HepG2 (cell line): ENCODE results near the gene GNB3. TPM values are rescaled to one million over a fixed set of nuclear protein-coding genes. Genes with fewer than 3 reads are reported as not detected.
A peak's percentile ranks its signal among the peaks of the same experiment; 100 is the strongest.

Source experiments
- ARNT ChIP-seq: fragments of 450-650 bp; IDR thresholded peaks from 2 replicates; pipeline ENCODE4 v1.6.1; 2017
- ATF3 ChIP-seq: sonication (generic); formaldehyde crosslinking; IDR thresholded peaks from 2 replicates; pipeline ENCODE4 v1.4.0; 2020; ENCODE audit warnings: missing genetic modification reagents
- BCL6 ChIP-seq: IDR thresholded peaks from 2 replicates; pipeline ENCODE4 v1.6.1; 2016; ENCODE audit warnings: missing genetic modification reagents, missing compliant biosample characterization
- CREB1 ChIP-seq, 2 experiments: fragments of 450-650 bp in 1 of 2; IDR thresholded peaks; 2 replicates each; pipeline ENCODE4 v1.6.1; 2016 to 2017; ENCODE audit warnings: control low read depth in 1 of 2, mild to moderate bottlenecking in 1 of 2, missing compliant biosample characterization in 1 of 2, missing genetic modification characterization in 1 of 2
- DBP ChIP-seq: sonication (generic); formaldehyde crosslinking; IDR thresholded peaks from 2 replicates; pipeline ENCODE4 v1.4.0; 2020; ENCODE audit warnings: missing genetic modification reagents; ENCODE audit errors: not compliant biosample characterization
- MED1 ChIP-seq: sonication (generic); formaldehyde crosslinking; IDR thresholded peaks from 2 replicates; pipeline ENCODE4 v1.4.0; 2020; ENCODE audit warnings: missing genetic modification reagents
- PLRG1 ChIP-seq: fragments of 450-650 bp; conservative IDR thresholded peaks from 2 replicates; pipeline ENCODE4 v1.6.1; 2016
- WIZ ChIP-seq: sonication (generic); formaldehyde crosslinking; IDR thresholded peaks from 2 replicates; pipeline ENCODE4 v1.5.1; 2020; ENCODE audit warnings: mild to moderate bottlenecking, missing genetic modification reagents
- ZBTB38 ChIP-seq: sonication (generic); formaldehyde crosslinking; IDR thresholded peaks from 2 replicates; pipeline ENCODE4 v1.5.1; 2020; ENCODE audit warnings: mild to moderate bottlenecking, missing genetic modification reagents
- ZFP37 ChIP-seq: sonication (generic); formaldehyde crosslinking; IDR thresholded peaks from 2 replicates; pipeline ENCODE4 v1.4.0; 2020; ENCODE audit warnings: missing genetic modification reagents, borderline replicate concordance
- ZNF546 ChIP-seq: sonication (generic); formaldehyde crosslinking; conservative IDR thresholded peaks from 2 replicates; pipeline ENCODE4 v1.8.1; 2023; ENCODE audit warnings: mild to moderate bottlenecking, missing genetic modification reagents
- ZNF552 ChIP-seq: sonication (generic); formaldehyde crosslinking; IDR thresholded peaks from 2 replicates; pipeline ENCODE4 v1.9.0; 2022; ENCODE audit warnings: missing genetic modification reagents, mild to moderate bottlenecking, borderline replicate concordance
- polyA plus RNA-seq, 8 experiments: library from polyadenylated mRNA; depleted of rRNA in 3 of 8; stranded (reverse) in 7 of 8; unstranded in 1 of 8; fragments of >200 nt; fragmentation: Illumina TruSeq in 4 of 8; extraction: Trizol in 4 of 8; gene quantifications; 2 replicates each; pipeline versions ENCODE4 v1.2.1 to v1.2.3, GENCODE V29; 2011 to 2016; ENCODE audit warnings: low read depth in 4 of 8, missing spikeins in 1 of 8, mixed read lengths in 1 of 8; ENCODE audit not compliant: insufficient read depth in 1 of 8
- total RNA-seq, 5 experiments: library from RNA; depleted of rRNA; stranded (reverse); fragments of >200 nt; fragmentation: Illumina TruSeq; extraction: Trizol; gene quantifications; 2 replicates each; pipeline ENCODE4 v1.2.3, GENCODE V29; 2016; ENCODE audit warnings: low read depth in 1 of 5
- TF ChIP-seq, protein P1 (sequence below): IDR thresholded peaks from 2 replicates; pipeline ENCODE4 v1.6.1; 2016
- TF ChIP-seq, protein P2 (sequence below): sonication (generic); formaldehyde crosslinking; IDR thresholded peaks from 2 replicates; pipeline ENCODE4 v1.5.0; 2020; ENCODE audit warnings: mild to moderate bottlenecking, missing genetic modification reagents, borderline replicate concordance
- TF ChIP-seq, protein P3 (sequence below): IDR thresholded peaks from 2 replicates; pipeline ENCODE4 v1.6.1; 2016
- TF ChIP-seq, protein P4 (sequence below): sonication (generic); formaldehyde crosslinking; IDR thresholded peaks from 2 replicates; pipeline ENCODE4 v1.5.0; 2020; ENCODE audit warnings: missing genetic modification reagents

Gene GNB3
- total and polyA plus RNA-seq, 2 of the 13 experiments (the other 11 are each of a cell fraction or from before 2014, with no cell fraction given) = 1.3 to 3.6 TPM

DNA sequence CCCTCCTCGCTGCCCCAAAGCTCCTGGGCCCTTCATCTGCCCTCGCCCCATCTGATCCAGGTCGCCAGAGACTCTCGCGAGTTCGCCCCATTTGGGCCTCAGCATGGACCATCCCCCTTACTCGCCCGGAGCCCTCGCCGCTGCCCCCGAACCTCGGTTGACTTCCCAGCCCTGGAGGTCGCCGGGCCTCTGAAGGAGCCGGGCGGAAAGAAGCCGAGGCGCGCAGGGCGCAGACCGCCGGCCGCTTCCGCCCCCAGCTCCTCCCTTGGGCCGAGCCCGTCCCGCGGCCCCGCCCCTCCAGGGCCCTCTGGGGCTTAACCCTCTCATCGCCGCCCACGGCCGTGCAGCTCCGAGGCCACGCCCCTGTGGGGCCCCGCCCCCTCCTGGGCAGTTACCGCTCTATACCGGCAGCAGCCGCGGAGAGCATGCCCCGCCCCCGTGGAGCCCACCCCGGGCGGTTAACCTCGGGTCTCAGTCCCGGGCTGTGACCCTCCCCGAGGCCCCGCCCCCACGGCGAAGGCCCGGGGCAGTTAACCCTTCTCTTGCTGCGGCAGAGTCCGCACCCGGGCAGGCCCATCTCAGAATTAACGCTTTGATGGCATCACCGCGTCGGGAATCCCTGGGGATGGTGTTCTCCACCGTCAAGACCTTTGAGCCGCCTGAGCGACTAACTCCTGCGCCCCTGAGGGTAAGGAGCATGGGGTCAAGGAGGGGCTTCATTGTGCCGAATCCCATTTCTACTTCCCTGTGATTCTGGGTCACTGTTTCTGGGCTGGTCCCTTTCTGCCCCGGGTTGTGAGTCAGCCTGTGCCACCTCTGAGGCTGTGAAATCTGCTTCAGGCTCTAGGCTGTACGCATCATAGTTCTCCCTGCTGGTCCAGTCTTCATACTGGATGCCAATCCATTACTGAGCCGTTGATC lies 32.6 kb downstream of the GNB3 start, which contains the start of gene SPSB2 (continued):
- TF ChIP-seq, protein P1, sequence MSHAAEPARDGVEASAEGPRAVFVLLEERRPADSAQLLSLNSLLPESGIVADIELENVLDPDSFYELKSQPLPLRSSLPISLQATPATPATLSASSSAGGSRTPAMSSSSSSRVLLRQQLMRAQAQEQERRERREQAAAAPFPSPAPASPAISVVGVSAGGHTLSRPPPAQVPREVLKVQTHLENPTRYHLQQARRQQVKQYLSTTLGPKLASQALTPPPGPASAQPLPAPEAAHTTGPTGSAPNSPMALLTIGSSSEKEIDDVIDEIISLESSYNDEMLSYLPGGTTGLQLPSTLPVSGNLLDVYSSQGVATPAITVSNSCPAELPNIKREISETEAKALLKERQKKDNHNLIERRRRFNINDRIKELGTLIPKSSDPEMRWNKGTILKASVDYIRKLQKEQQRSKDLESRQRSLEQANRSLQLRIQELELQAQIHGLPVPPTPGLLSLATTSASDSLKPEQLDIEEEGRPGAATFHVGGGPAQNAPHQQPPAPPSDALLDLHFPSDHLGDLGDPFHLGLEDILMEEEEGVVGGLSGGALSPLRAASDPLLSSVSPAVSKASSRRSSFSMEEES (CRISPR knock-in tag) = peak; percentile 12; the same call in 1 of the 2 replicates
- TF ChIP-seq, protein P2, sequence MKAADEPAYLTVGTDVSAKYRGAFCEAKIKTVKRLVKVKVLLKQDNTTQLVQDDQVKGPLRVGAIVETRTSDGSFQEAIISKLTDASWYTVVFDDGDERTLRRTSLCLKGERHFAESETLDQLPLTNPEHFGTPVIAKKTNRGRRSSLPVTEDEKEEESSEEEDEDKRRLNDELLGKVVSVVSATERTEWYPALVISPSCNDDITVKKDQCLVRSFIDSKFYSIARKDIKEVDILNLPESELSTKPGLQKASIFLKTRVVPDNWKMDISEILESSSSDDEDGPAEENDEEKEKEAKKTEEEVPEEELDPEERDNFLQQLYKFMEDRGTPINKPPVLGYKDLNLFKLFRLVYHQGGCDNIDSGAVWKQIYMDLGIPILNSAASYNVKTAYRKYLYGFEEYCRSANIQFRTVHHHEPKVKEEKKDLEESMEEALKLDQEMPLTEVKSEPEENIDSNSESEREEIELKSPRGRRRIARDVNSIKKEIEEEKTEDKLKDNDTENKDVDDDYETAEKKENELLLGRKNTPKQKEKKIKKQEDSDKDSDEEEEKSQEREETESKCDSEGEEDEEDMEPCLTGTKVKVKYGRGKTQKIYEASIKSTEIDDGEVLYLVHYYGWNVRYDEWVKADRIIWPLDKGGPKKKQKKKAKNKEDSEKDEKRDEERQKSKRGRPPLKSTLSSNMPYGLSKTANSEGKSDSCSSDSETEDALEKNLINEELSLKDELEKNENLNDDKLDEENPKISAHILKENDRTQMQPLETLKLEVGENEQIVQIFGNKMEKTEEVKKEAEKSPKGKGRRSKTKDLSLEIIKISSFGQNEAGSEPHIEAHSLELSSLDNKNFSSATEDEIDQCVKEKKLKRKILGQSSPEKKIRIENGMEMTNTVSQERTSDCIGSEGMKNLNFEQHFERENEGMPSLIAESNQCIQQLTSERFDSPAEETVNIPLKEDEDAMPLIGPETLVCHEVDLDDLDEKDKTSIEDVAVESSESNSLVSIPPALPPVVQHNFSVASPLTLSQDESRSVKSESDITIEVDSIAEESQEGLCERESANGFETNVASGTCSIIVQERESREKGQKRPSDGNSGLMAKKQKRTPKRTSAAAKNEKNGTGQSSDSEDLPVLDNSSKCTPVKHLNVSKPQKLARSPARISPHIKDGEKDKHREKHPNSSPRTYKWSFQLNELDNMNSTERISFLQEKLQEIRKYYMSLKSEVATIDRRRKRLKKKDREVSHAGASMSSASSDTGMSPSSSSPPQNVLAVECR (CRISPR knock-in tag) = peak; percentile 70; the same call in 1 of the 2 replicates
- TF ChIP-seq ZNF546 = peak; percentile 52; the same call in 1 of the 2 replicates
- TF ChIP-seq, protein P3, sequence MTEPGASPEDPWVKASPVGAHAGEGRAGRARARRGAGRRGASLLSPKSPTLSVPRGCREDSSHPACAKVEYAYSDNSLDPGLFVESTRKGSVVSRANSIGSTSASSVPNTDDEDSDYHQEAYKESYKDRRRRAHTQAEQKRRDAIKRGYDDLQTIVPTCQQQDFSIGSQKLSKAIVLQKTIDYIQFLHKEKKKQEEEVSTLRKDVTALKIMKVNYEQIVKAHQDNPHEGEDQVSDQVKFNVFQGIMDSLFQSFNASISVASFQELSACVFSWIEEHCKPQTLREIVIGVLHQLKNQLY (CRISPR knock-in tag) = 0 out of 2 replicates have a peak, but pooled peaks have one; percentile 43
- 0 out of 2 replicates have a peak, but pooled peaks have one; percentile 40 for TF ChIP-seq BCL6 (CRISPR knock-in tag)
- TF ChIP-seq ATF3 = no peak
- no peak for TF ChIP-seq WIZ (CRISPR knock-in tag)
- no peak for TF ChIP-seq ZNF552 (CRISPR knock-in tag)
- TF ChIP-seq CREB1 (IDR thresholded peaks at IDR 0.05) = peak; percentile 9; the same call in 1 of the 2 replicates
- no peak for TF ChIP-seq CREB1 (CRISPR knock-in tag; IDR thresholded peaks at IDR 0.05)
- TF ChIP-seq ZBTB38 (CRISPR knock-in tag) = 0 out of 2 replicates have a peak, but pooled peaks have one; percentile 20
- TF ChIP-seq, protein P4, sequence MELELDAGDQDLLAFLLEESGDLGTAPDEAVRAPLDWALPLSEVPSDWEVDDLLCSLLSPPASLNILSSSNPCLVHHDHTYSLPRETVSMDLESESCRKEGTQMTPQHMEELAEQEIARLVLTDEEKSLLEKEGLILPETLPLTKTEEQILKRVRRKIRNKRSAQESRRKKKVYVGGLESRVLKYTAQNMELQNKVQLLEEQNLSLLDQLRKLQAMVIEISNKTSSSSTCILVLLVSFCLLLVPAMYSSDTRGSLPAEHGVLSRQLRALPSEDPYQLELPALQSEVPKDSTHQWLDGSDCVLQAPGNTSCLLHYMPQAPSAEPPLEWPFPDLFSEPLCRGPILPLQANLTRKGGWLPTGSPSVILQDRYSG = no peak
- TF ChIP-seq ZFP37 = no peak
- no peak for TF ChIP-seq ARNT
- no peak for TF ChIP-seq PLRG1
- TF ChIP-seq DBP (CRISPR knock-in tag) = no peak
- peak; percentile 14; the same call in 1 of the 2 replicates for TF ChIP-seq MED1 (CRISPR knock-in tag)
